Astrocyte of the cerebellum (primary cell): ENCODE measurements around the gene HIGD1A.
A peak's percentile ranks its signal among the peaks of the same experiment; 100 is the strongest.

Experiments used
- DNase-seq: peaks from one replicate; pipeline ENCODE4 v3.0.0-alpha.2; 2011; ENCODE audit warnings: low read depth
- H3K4me3 ChIP-seq: 2 replicates; pipeline ENCODE4 v1.5.1; 2011; ENCODE audit warnings: mild to moderate bottlenecking, low read depth, low read length, moderate library complexity
- in situ Hi-C: cut with HindIII; loops from 2 replicates; pipeline ENCODE4 v1.10.0; 2017; ENCODE audit warnings: low sequenced_read_pairs
- TF ChIP-seq, protein P1 (sequence below): IDR thresholded peaks from 2 replicates; pipeline ENCODE4 v1.5.1; 2012; ENCODE audit warnings: low read length, low read depth, moderate library complexity, mild to moderate bottlenecking; ENCODE audit errors: missing control alignments

HIGD1A gene

DNA sequence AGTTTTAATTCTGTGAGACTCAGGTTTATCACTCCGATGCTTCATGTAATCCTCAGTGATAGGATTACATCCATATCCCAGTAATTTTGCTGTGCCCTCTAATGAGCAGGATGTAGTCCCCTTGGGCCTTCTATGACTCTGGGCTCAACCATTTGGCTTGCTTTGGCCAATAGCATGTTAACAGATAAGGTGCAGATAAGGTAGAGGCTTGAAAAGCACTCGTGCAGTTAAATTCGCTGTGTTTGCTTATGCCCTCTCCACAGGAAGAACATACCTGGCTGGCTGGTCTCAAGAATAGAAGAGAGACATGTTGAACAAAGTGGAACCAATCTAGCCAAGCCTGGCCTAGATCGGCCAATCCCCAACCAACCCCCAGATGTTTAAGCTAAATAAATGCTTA is 51.3 kb downstream of the HIGD1A start:
- DNase-seq = no peak
- in situ Hi-C loops = no loop called here
- TF ChIP-seq, protein P1, sequence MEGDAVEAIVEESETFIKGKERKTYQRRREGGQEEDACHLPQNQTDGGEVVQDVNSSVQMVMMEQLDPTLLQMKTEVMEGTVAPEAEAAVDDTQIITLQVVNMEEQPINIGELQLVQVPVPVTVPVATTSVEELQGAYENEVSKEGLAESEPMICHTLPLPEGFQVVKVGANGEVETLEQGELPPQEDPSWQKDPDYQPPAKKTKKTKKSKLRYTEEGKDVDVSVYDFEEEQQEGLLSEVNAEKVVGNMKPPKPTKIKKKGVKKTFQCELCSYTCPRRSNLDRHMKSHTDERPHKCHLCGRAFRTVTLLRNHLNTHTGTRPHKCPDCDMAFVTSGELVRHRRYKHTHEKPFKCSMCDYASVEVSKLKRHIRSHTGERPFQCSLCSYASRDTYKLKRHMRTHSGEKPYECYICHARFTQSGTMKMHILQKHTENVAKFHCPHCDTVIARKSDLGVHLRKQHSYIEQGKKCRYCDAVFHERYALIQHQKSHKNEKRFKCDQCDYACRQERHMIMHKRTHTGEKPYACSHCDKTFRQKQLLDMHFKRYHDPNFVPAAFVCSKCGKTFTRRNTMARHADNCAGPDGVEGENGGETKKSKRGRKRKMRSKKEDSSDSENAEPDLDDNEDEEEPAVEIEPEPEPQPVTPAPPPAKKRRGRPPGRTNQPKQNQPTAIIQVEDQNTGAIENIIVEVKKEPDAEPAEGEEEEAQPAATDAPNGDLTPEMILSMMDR = no peak
- H3K4me3 ChIP-seq = no peak overlapping the region

DNA sequence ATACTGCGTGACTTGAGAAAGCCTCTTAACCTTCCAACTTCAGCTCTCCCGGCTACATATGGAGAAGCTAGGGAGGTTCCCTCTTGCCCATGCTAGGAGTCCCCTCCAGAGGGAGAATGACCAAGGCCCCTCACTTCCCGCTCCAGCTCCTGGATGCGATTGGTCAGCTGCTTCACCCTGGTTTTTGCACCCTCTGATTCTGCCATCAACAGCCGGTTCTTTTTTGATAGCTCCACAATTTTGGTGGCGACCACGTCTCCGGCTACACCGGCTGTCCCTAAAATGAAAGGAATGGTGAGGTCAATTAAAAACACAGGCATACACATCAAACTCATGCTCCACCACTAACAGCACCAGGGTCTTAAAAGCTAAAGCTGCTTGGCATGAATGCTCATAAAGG is 51.8 kb downstream of the HIGD1A start:
- no peak overlapping the region for H3K4me3 ChIP-seq
- no peak for DNase-seq
- in situ Hi-C loops = no loop called here
- TF ChIP-seq, protein P1 = no peak

DNA sequence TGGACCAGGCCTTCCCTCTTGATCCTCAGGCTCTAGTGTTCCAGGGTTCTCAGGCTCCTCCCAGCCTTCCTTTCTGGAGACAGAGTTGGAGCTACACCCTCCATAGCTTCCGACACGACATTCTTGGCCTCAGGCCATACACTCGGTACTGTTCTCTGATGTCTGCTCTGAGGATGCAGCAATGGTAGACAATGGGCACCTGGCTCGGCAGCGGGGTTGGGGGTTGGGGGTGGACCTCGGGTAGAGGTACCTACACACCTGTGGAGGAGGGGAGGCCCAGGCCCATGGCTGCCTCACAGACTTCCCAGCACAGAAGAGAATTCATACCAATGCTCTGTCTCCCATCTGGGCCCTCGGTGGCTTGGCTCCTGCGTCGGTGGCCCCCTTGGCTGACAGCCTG is 52.7 kb downstream of the HIGD1A start:
- in situ Hi-C loops = no loop called here
- no peak for DNase-seq
- no peak overlapping the region for H3K4me3 ChIP-seq
- TF ChIP-seq, protein P1 = no peak

DNA sequence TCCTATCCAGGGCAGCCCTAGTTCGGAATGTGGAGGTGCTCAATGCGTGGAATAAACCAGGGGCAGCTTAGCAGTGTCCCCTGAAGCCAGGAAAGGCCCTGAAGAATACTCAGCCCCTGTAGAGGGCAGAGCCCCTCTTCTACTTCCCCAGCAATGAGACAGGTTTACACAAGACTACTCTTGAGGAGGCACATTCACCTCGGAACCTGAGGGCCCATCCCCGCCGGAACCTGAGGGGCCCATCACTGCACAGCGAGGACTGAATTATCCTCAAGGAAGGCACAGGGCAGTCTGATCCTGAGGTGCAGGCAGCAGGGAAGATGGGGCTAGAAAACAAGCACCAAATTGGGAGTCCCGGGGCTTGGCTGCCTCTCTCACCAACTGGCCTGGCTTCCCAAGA is 53.5 kb downstream of the HIGD1A start:
- TF ChIP-seq, protein P1 = no peak
- in situ Hi-C loops = no loop called here
- H3K4me3 ChIP-seq = no peak overlapping the region
- no peak for DNase-seq

DNA sequence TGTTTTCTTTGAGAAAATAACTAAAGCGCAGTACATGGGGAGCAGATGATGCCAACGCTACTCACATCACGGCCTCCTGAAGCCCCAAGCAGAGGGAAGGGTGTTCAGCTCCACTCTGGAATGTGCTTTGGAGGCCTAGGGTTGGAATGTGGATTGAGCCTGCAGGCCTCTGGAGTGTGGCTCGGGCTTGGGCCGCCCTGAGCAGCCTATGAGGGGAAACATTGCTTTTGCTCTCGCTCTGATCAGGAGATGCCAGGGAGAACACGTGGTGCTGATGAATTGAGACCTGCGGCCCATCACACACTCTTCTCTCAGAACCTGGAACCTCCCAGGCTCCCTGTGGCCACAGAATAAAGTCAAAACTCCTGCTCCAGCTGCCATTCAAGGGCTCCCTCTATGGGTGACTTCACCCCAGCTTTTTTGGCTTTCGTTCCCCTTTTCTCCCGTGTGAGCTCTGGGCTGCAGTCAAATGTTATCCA is 54.5 kb downstream of the HIGD1A start:
- no peak for DNase-seq
- in situ Hi-C loops = no loop called here
- TF ChIP-seq, protein P1 = peak; percentile 51
- H3K4me3 ChIP-seq = no peak overlapping the region

DNA sequence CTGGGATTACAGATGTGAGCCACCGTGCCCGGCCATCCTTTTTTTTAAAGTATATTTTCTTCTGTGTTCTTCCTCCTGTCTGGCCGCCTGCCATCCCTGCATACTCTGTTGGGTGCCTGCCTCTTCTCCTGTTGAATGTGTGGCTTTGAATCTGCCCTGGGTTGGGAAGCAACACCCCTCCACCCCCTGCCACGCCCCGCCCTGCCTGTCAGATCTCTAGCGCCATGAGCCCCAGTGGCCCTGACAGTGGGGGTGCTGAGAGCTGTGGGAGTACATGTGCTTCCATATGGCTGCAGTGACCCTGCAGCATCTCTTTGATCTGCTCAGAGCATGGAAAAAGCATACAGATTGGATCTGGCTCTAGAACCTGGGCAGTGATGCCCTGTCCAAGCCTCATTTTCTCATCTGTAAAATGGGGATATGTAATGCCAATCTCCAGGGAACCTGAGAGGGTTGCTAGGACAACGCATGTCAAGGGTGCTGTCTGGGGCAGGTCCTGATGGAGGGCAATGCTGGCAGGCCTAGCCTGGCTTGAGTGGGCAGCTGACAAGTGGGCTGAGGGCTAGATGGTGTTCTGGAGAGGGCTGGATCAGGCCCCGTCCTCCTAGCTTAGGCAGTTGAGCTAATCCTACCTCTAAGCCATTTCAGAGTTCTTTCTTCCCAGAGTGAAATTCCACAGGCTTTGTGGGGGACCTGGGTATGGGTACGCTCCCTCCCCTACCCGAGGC is 55.1 kb downstream of the HIGD1A start:
- TF ChIP-seq, protein P1 = no peak
- H3K4me3 ChIP-seq = no peak overlapping the region
- in situ Hi-C loops = no loop called here
- no peak for DNase-seq
